Uterus (tissue), 4 donors: ENCODE results near the gene C9orf50. TPM values are rescaled to one million over a fixed set of nuclear protein-coding genes. Genes with fewer than 3 reads are reported as not detected.
A peak's percentile ranks its signal among the peaks of the same experiment; 100 is the strongest.

Experiments
- DNase-seq, 2 donors: peaks; one replicate each; pipeline ENCODE4 v3.0.0-alpha.2; 2019 to 2020
- H3K27ac ChIP-seq, 2 donors: fragments of 200-600 bp; sonication (generic); 1 replicate in 1 of 2; 2 replicates in 1 of 2; pipeline ENCODE4 v1.5.1; 2016 to 2018
- H3K27me3 ChIP-seq, 2 donors: fragments of 200-600 bp; sonication (generic); one replicate each; pipeline ENCODE4 v1.5.1; 2018 to 2019; ENCODE audit warnings: control low read depth in 1 of 2
- H3K36me3 ChIP-seq, 2 donors: fragments of 200-600 bp; sonication (generic); one replicate each; pipeline ENCODE4 v1.5.1; 2019; ENCODE audit warnings: control low read depth in 1 of 2
- H3K4me1 ChIP-seq, 2 donors: fragments of 200-600 bp; sonication (generic); one replicate each; pipeline ENCODE4 v1.5.1; 2018 to 2019; ENCODE audit warnings: control low read depth in 1 of 2
- H3K4me3 ChIP-seq, 2 donors: fragments of 200-600 bp; sonication (generic); 1 replicate in 1 of 2; 2 replicates in 1 of 2; pipeline ENCODE4 v1.5.1; 2018 to 2019; ENCODE audit warnings: mild to moderate bottlenecking in 1 of 2
- H3K9me3 ChIP-seq, 2 donors: fragments of 200-600 bp; sonication (generic); one replicate each; pipeline ENCODE4 v1.5.1; 2019; ENCODE audit warnings: control low read depth in 1 of 2
- CTCF ChIP-seq, 4 experiments: fragments of 200-600 bp in 2 of 4; fragments of 450-650 bp in 2 of 4; sonication (generic) in 2 of 4; IDR thresholded peaks; one replicate each; pipeline ENCODE4 v1.5.1; 2016 to 2019; ENCODE audit warnings: antibody characterized with exemption in 4 of 4, mild to moderate bottlenecking in 2 of 4, moderate library complexity in 1 of 4
- POLR2A ChIP-seq, 2 donors: fragments of 450-650 bp; IDR thresholded peaks; one replicate each; pipeline ENCODE4 v1.6.1; 2016; ENCODE audit warnings: antibody characterized with exemption in 2 of 2, mild to moderate bottlenecking in 1 of 2, moderate library complexity in 1 of 2
- intact Hi-C: fragments of 100-400 bp; cut with DNase I; formaldehyde crosslinking; loops from one replicate; pipeline ENCODE4 v1.15.1; 2023; ENCODE audit warnings: low total_unique reads
- total RNA-seq, 4 donors: library from RNA; depleted of rRNA in 3 of 4; stranded (reverse); fragments of >200 nt in 3 of 4; gene quantifications; one replicate each; pipeline versions ENCODE4 v1.1.0 to v1.2.4, GENCODE V29; 2014 to 2023
- donor health status: DM: yes; HTN: yes; CAD: no.

The C9orf50 gene
- total RNA-seq, 4 donors from 2014 or later, result 0.35 TPM; not detected in 3

- no peaks in the 10 kb centered on the region for H3K9me3 ChIP-seq
- H3K27ac ChIP-seq, result no peak overlapping the region
- intact Hi-C loops, result loop anchor here (10.0 kb wide), 1 partner anchor 58 kb away; no protein-coding TSS in a partner anchor
- H3K4me3 ChIP-seq, result no peak overlapping the region
- no peak for DNase-seq
- H3K4me1 ChIP-seq, result peaks cover 0 to 12% of the 10 kb centered on the region in 2 donors
- no peak for TF ChIP-seq POLR2A (IDR thresholded peaks at IDR 0.05)
- no peaks in the 10 kb centered on the region for H3K36me3 ChIP-seq
- no peaks in the 10 kb centered on the region for H3K27me3 ChIP-seq
These were observed 48.4 kb downstream of the C9orf50 start for GRCh38 chr9:129572517-129572916.

DNA sequence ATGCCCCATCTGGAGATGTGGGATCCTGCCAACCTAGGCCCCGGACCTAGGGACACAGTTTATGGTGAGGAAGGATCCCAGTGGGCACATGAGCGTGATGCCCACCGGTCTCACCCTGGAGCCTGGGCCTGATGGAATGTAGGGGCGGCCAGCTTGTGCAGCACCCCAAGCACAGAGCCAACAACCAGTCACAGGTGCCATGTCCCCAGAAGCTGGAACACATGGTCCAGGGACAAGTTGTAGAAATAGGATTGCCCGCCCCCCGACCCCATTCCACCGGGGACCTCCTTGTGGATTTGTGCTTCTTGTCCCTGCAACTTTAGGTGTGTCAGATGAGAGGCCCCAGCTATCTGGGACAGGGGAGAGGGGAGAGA lies 48.9 kb downstream of the C9orf50 start:
- no peaks in the 10 kb centered on the region for H3K36me3 ChIP-seq
- H3K4me1 ChIP-seq, result peaks cover 0 to 12% of the 10 kb centered on the region in 2 donors
- no peaks in the 10 kb centered on the region for H3K9me3 ChIP-seq
- no peak overlapping the region for H3K27ac ChIP-seq
- intact Hi-C loops, result loop anchor here (10.0 kb wide), 1 partner anchor 57 kb away; no protein-coding TSS in a partner anchor
- H3K27me3 ChIP-seq, result no peaks in the 10 kb centered on the region
- no peak overlapping the region for H3K4me3 ChIP-seq
- no peak for DNase-seq
- TF ChIP-seq POLR2A (IDR thresholded peaks at IDR 0.05) (no peak), CTCF (IDR thresholded peaks at IDR 0.05) (no peak)

GRCh38 chr9:129571298-129572051 lies 49.4 kb downstream of the C9orf50 start:
- intact Hi-C loops, result loop anchor here (10.0 kb wide), 1 partner anchor 57 kb away; no protein-coding TSS in a partner anchor
- DNase-seq, result no peak
- Histone ChIP-seq H3K27ac (peak overlapping the region; percentile 86 to 87), H3K4me1 (peaks cover 0 to 12% of the 10 kb centered on the region in 2 donors), H3K9me3 (no peaks in the 10 kb centered on the region), H3K27me3 (no peaks in the 10 kb centered on the region), H3K4me3 (no peak overlapping the region), H3K36me3 (no peaks in the 10 kb centered on the region)
- TF ChIP-seq CTCF (IDR thresholded peaks at IDR 0.05) (no peak), POLR2A (IDR thresholded peaks at IDR 0.05) (no peak)

DNA sequence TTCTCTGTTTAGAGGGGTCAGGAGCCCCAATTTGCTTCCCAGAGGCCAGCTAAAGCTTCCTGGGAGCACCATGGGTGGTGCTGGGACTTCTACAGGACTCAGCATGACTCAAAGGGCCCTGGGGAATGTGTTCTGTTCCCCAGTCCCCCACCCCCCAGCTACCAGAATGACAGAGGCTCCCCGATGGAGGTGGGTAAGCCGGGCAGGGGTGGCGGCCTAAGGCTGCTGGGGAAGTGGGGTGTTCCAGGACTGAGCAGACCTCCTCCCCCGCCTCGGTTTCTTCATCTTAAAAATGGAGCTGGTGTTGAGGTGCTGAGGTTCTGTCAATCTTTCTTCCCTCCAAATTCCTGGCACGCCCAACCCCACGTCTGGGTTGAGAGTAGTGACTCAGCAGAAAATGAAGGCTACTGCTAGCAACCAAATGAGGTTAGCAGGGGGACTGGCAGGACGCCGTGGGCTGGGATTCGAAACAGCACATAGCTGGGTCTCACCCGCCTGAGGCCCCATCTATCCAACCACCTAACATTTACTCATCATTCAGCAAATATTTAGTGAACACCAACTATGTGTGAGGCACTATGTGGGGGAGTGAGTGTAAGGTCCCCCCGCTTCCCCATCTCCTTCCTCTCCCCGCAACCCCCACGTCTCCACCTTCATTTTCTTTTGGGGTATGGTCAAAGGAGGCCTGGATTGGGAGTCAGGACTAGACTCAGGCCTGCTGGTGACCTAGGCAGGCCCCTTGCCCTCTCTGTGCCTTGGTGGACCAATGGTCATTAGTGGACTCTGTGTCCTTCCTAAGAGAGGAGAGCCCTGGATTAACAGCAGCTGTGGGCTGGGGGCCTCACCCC lies 50.2 kb downstream of the C9orf50 start:
- peak; percentile 74 to 78 for DNase-seq
- no peaks in the 10 kb centered on the region for H3K36me3 ChIP-seq
- no peak overlapping the region for H3K4me3 ChIP-seq
- peak overlapping the region; percentile 86 to 87 for H3K27ac ChIP-seq
- TF ChIP-seq CTCF (IDR thresholded peaks at IDR 0.05), result no peak
- no peak for TF ChIP-seq POLR2A (IDR thresholded peaks at IDR 0.05)
- intact Hi-C loops, result loop anchor here (10.0 kb wide), 1 partner anchor 56 kb away; no protein-coding TSS in a partner anchor
- H3K4me1 ChIP-seq, result peaks cover 0 to 12% of the 10 kb centered on the region in 2 donors
- H3K9me3 ChIP-seq, result no peaks in the 10 kb centered on the region
- H3K27me3 ChIP-seq, result no peaks in the 10 kb centered on the region

DNA sequence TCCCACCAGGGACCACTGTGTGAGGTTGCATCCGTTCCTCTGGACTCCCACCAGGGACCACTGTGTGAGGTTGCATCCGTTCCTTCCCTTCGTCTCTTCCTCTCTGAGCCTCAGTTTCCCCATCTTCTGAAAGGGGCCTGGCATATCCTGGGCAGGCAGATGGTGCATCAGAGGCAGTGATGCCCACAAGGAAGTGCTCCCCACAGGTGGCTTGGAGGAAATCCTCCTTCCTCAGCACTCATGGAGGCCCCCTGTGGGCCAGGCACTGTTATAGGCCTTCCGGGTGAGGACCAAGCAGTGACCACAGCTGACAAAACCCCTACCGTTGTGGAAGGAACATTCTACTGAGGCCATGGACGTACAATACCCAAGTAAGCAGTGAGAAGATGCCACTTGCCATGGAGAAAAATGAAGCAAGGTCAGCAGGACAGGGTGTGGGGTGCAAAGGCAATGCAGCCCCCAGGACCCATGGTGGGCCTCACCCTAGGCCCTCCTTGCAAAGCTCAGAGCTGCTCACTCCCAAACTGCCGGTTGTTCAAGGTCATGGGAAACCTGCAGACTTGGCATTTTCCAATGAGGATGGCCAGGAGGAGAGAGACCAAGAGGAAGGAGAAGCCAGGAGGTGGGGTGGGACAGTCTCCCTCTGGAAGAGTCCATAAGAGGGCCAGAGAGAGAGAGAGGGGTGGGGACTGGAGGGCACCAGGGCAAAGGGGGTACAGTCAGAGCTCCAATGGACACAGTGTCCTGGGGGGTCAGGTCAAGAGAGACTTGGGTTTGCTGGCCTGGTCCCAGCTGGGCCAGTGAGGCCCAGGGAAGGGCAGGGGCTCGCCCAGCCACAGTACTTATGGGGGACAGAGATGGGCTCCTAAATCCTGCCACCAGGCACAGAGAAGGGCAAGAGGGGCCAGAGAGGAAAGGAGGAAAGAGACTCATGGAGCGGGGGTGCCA lies 51.1 kb downstream of the C9orf50 start:
- H3K4me3 ChIP-seq, result peak overlapping the region; percentile 29 to 56
- H3K4me1 ChIP-seq, result peaks cover 0 to 12% of the 10 kb centered on the region in 2 donors
- no peaks in the 10 kb centered on the region for H3K36me3 ChIP-seq
- intact Hi-C loops, result loop anchor here (10.0 kb wide), 1 partner anchor 55 kb away; no protein-coding TSS in a partner anchor
- no peaks in the 10 kb centered on the region for H3K9me3 ChIP-seq
- no peaks in the 10 kb centered on the region for H3K27me3 ChIP-seq
- DNase-seq, result no peak
- peak overlapping the region; percentile 86 to 87 for H3K27ac ChIP-seq
- peak in 3 of 4 experiments; percentile 29 to 49 (median 43) for TF ChIP-seq CTCF (IDR thresholded peaks at IDR 0.05)
- no peak for TF ChIP-seq POLR2A (IDR thresholded peaks at IDR 0.05)
